ENCODE results near the gene GGCX. TPM values are rescaled to one million over a fixed set of nuclear protein-coding genes. Genes with fewer than 3 reads are reported as not detected.

The GGCX gene
- total RNA-seq, 6 donors from 2014 or later, result 21.2 to 70.6 (median 38.0) TPM

DNA sequence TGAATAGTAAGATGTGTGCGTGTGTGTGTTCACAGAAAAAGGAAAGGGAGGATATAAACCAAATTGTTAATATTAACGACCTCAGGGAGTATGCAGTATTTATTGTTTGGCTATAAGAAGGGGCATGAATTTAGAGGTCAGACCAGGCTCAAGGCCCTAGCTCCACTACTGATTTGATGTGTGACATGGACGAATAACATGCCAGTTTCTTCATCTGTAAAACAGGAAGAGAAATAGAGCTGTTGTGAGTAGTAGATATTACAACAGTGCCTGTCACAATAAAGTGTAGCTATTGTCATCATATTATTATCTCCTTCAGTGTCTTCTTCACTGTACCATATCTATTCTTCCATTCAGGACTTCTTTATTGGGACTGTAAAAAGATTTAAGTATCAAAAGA, 26.4 kb downstream of the GGCX start:
- WGBS, 2 donors, result 56 to 65% methylated on average over 3 of the region's 3 CpGs
- no peaks in the 10 kb centered on the region for H3K27me3 ChIP-seq
- ATAC-seq (ENCODE audit: low FRiP score in 2 of 2) (no peak), DNase-seq (no peak)
- H3K27ac ChIP-seq, result peak overlapping the region in 2 of 4 donors; percentile 15 to 40
- TF ChIP-seq POLR2AphosphoS5 (IDR thresholded peaks at IDR 0.05) (no peak), EP300 (IDR thresholded peaks at IDR 0.05) (no peak), POLR2A (IDR thresholded peaks at IDR 0.05) (no peak)
- TF ChIP-seq, protein P1, sequence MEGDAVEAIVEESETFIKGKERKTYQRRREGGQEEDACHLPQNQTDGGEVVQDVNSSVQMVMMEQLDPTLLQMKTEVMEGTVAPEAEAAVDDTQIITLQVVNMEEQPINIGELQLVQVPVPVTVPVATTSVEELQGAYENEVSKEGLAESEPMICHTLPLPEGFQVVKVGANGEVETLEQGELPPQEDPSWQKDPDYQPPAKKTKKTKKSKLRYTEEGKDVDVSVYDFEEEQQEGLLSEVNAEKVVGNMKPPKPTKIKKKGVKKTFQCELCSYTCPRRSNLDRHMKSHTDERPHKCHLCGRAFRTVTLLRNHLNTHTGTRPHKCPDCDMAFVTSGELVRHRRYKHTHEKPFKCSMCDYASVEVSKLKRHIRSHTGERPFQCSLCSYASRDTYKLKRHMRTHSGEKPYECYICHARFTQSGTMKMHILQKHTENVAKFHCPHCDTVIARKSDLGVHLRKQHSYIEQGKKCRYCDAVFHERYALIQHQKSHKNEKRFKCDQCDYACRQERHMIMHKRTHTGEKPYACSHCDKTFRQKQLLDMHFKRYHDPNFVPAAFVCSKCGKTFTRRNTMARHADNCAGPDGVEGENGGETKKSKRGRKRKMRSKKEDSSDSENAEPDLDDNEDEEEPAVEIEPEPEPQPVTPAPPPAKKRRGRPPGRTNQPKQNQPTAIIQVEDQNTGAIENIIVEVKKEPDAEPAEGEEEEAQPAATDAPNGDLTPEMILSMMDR (IDR thresholded peaks at IDR 0.05), result no peak
- H3K4me3 ChIP-seq, result no peak overlapping the region
- no peaks in the 10 kb centered on the region for H3K36me3 ChIP-seq
- peaks cover 8 to 13% (median 11%) of the 10 kb centered on the region in 4 donors for H3K4me1 ChIP-seq
- H3K9me3 ChIP-seq, result no peaks in the 10 kb centered on the region

- 67 to 82% methylated on average over 3 of the region's 3 CpGs for WGBS, 2 donors
Measured at GRCh38 chr2:85534099-85534498, 27.2 kb downstream of the GGCX start.

GRCh38 chr2:85531589-85531988, 29.7 kb downstream of the GGCX start:
- 61 to 93% methylated on average over 2 of the region's 2 CpGs for WGBS, 2 donors
- TF ChIP-seq POLR2AphosphoS5 (IDR thresholded peaks at IDR 0.05) (no peak), POLR2A (IDR thresholded peaks at IDR 0.05) (no peak), EP300 (IDR thresholded peaks at IDR 0.05) (no peak)
- TF ChIP-seq, protein P1 (IDR thresholded peaks at IDR 0.05), result no peak
- no peaks in the 10 kb centered on the region for H3K9me3 ChIP-seq
- peaks cover 0 to 1% (median under 1%) of the 10 kb centered on the region in 4 donors for H3K4me1 ChIP-seq
- no peak for DNase-seq
- no peak overlapping the region for H3K4me3 ChIP-seq
- no peak for ATAC-seq (ENCODE audit: low FRiP score in 2 of 2)
- H3K27me3 ChIP-seq, result no peaks in the 10 kb centered on the region
- H3K36me3 ChIP-seq, result no peaks in the 10 kb centered on the region
- no peak overlapping the region for H3K27ac ChIP-seq

More at GRCh38 chr2:85534099-85534498, 27.2 kb downstream of the GGCX start:
- TF ChIP-seq, protein P1 (IDR thresholded peaks at IDR 0.05), result no peak
- TF ChIP-seq EP300 (IDR thresholded peaks at IDR 0.05), result no peak
- TF ChIP-seq POLR2AphosphoS5 (IDR thresholded peaks at IDR 0.05), result no peak
- no peak for TF ChIP-seq POLR2A (IDR thresholded peaks at IDR 0.05)
- no peaks in the 10 kb centered on the region for H3K36me3 ChIP-seq
- ATAC-seq (ENCODE audit: low FRiP score in 2 of 2) (no peak), DNase-seq (no peak)
- no peak overlapping the region for H3K4me3 ChIP-seq
- no peaks in the 10 kb centered on the region for H3K27me3 ChIP-seq
- H3K4me1 ChIP-seq, result peaks cover 8 to 13% (median 10%) of the 10 kb centered on the region in 4 donors
- H3K9me3 ChIP-seq, result no peaks in the 10 kb centered on the region
- H3K27ac ChIP-seq, result no peak overlapping the region

DNA sequence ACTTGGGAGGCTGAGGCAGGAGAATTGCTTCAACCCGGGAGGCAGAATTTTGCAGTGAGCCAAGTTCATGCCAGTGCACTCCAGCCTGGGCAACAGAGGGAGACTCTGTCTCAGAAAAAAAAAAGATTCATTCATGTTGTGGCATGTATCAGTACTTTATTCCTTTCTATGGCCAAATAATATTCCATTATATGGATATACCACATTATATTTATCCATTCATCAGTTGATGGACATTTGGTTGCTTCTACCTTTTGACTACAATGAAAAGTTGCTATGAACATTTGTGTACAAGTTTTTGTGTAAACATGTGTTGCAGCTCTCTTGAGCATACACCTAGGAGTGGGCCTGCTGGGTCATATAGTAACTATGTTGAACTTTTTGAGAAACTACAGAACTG, 31.5 kb downstream of the GGCX start:
- H3K27ac ChIP-seq, result no peak overlapping the region
- WGBS, 2 donors, result 96 to 100% methylated on average over 1 of the region's 1 CpG
- no peaks in the 10 kb centered on the region for H3K36me3 ChIP-seq
- ATAC-seq (ENCODE audit: low FRiP score in 2 of 2) (no peak), DNase-seq (no peak)
- no peaks in the 10 kb centered on the region for H3K27me3 ChIP-seq
- TF ChIP-seq, protein P1 (IDR thresholded peaks at IDR 0.05), result no peak
- no peak for TF ChIP-seq POLR2AphosphoS5 (IDR thresholded peaks at IDR 0.05)
- H3K4me1 ChIP-seq, result peaks cover 0 to 5% (median 0%) of the 10 kb centered on the region in 4 donors
- H3K4me3 ChIP-seq, result no peak overlapping the region
- no peaks in the 10 kb centered on the region for H3K9me3 ChIP-seq

GRCh38 chr2:85528355-85528754, 32.9 kb downstream of the GGCX start:
- Histone ChIP-seq H3K9me3 (no peaks in the 10 kb centered on the region), H3K36me3 (no peaks in the 10 kb centered on the region), H3K27me3 (no peaks in the 10 kb centered on the region), H3K4me3 (no peak overlapping the region), H3K27ac (no peak overlapping the region), H3K4me1 (peaks cover 0 to 5% (median 3%) of the 10 kb centered on the region in 4 donors)
- ATAC-seq (ENCODE audit: low FRiP score in 2 of 2), result no peak
- TF ChIP-seq, protein P1 (IDR thresholded peaks at IDR 0.05), result no peak
- TF ChIP-seq POLR2A (IDR thresholded peaks at IDR 0.05) (no peak), POLR2AphosphoS5 (IDR thresholded peaks at IDR 0.05) (no peak), EP300 (IDR thresholded peaks at IDR 0.05) (no peak)
- WGBS, 2 donors, result 82% methylated on average over 2 of the region's 2 CpGs; no CpG with 5 or more reads in 1 of the 2 donors
- DNase-seq, result no peak
